Thoracic aorta (tissue), 2 donors: ENCODE data around the gene TSPAN7. TPM values are rescaled to one million over a fixed set of nuclear protein-coding genes. Genes with fewer than 3 reads are reported as not detected.

Source experiments
- ATAC-seq: fragments of 150-250 bp; one replicate; pipeline ENCODE4 v1.8.0; 2017; ENCODE audit warnings: low read depth; ENCODE audit not compliant: insufficient number of reproducible peaks, low FRiP score
- DNase-seq: peaks from one replicate; pipeline ENCODE4 v3.0.0-alpha.2; 2020; ENCODE audit warnings: low spot score
- H3K27ac ChIP-seq, 2 donors: fragments of 200-600 bp; sonication (generic); 1 replicate in 1 of 2; 2 replicates in 1 of 2; pipeline ENCODE4 v1.5.1; 2016; ENCODE audit warnings: mild to moderate bottlenecking in 2 of 2, moderate library complexity in 2 of 2
- H3K27me3 ChIP-seq: fragments of 200-600 bp; sonication (generic); replicated peaks from 2 replicates; pipeline ENCODE4 v1.6.0; 2016; ENCODE audit warnings: mild to moderate bottlenecking; ENCODE audit not compliant: insufficient read depth
- H3K36me3 ChIP-seq: fragments of 200-600 bp; sonication (generic); one replicate; pipeline ENCODE4 v1.5.1; 2016
- H3K4me1 ChIP-seq, 2 donors: fragments of 200-600 bp; sonication (generic); 1 replicate in 1 of 2; 2 replicates in 1 of 2; pipeline versions ENCODE4 v1.5.1 to v1.6.0; 2016; ENCODE audit warnings: low read depth in 2 of 2, mild to moderate bottlenecking in 1 of 2; ENCODE audit not compliant: control insufficient read depth in 1 of 2
- H3K4me3 ChIP-seq: fragments of 200-600 bp; sonication (generic); 2 replicates; pipeline ENCODE4 v1.5.1; 2016; ENCODE audit warnings: mild to moderate bottlenecking
- H3K9me3 ChIP-seq: fragments of 200-600 bp; sonication (generic); 2 replicates; pipeline ENCODE4 v1.5.1; 2016
- CTCF ChIP-seq: fragments of 200-600 bp; sonication (generic); IDR thresholded peaks from one replicate; pipeline ENCODE4 v1.5.1; 2019; ENCODE audit warnings: antibody characterized with exemption
- total RNA-seq, 2 donors: library from RNA; depleted of rRNA; stranded (reverse); fragments of >200 nt; gene quantifications; one replicate each; pipeline versions ENCODE4 v1.1.0 to v1.2.3, GENCODE V29; 2016

TSPAN7 gene
- total RNA-seq, 2 donors from 2014 or later = 17.7 to 38.4 TPM

- Histone ChIP-seq H3K4me1 (no peaks in the 10 kb centered on the region), H3K4me3 (no peak overlapping the region), H3K9me3 (no peaks in the 10 kb centered on the region), H3K27me3 (no peaks in the 10 kb centered on the region), H3K36me3 (no peaks in the 10 kb centered on the region), H3K27ac (no peak overlapping the region)
- DNase-seq (no peak), ATAC-seq (no peak)
- no peak for TF ChIP-seq CTCF
Measured at GRCh38 chrX:38669428-38669827, 108.1 kb downstream of the TSPAN7 start.

- H3K4me3 ChIP-seq = no peak overlapping the region
- no peaks in the 10 kb centered on the region for H3K4me1 ChIP-seq
- H3K9me3 ChIP-seq = no peaks in the 10 kb centered on the region
- ATAC-seq = no peak
- H3K27me3 ChIP-seq = no peaks in the 10 kb centered on the region
- no peaks in the 10 kb centered on the region for H3K36me3 ChIP-seq
- no peak for TF ChIP-seq CTCF
- H3K27ac ChIP-seq = no peak overlapping the region
- no peak for DNase-seq
Measured at GRCh38 chrX:38672646-38673045, 111.3 kb downstream of the TSPAN7 start.

- Histone ChIP-seq H3K4me1 (no peaks in the 10 kb centered on the region), H3K4me3 (no peak overlapping the region), H3K9me3 (no peaks in the 10 kb centered on the region), H3K27ac (no peak overlapping the region), H3K36me3 (no peaks in the 10 kb centered on the region), H3K27me3 (no peaks in the 10 kb centered on the region)
- no peak for TF ChIP-seq CTCF
- DNase-seq (no peak), ATAC-seq (no peak)
Measured at GRCh38 chrX:38675856-38676255, 114.5 kb downstream of the TSPAN7 start.

- no peaks in the 10 kb centered on the region for H3K9me3 ChIP-seq
- H3K36me3 ChIP-seq = no peaks in the 10 kb centered on the region
- no peak overlapping the region for H3K4me3 ChIP-seq
- TF ChIP-seq CTCF = no peak
- no peaks in the 10 kb centered on the region for H3K4me1 ChIP-seq
- no peaks in the 10 kb centered on the region for H3K27me3 ChIP-seq
- DNase-seq = no peak
- H3K27ac ChIP-seq = no peak overlapping the region
- ATAC-seq = no peak
Measured at GRCh38 chrX:38678183-38678582, 116.8 kb downstream of the TSPAN7 start.

GRCh38 chrX:38678821-38679220 lies 117.5 kb downstream of the TSPAN7 start:
- ATAC-seq = no peak
- Histone ChIP-seq H3K27ac (no peak overlapping the region), H3K4me3 (no peak overlapping the region), H3K9me3 (no peaks in the 10 kb centered on the region), H3K36me3 (no peaks in the 10 kb centered on the region), H3K4me1 (no peaks in the 10 kb centered on the region), H3K27me3 (no peaks in the 10 kb centered on the region)
- no peak for TF ChIP-seq CTCF
- DNase-seq = no peak
